Activated naive CD8-positive, alpha-beta T cell treated with anti-CD3 and anti-CD28 coated beads, Interleukin-2, amount 10 ng/mL, durations not matched to agents 7 days and 5 days (primary cell): ENCODE data around the gene RCN1. TPM values are rescaled to one million over a fixed set of nuclear protein-coding genes. Genes with fewer than 3 reads are reported as not detected.

Experiments used
- ATAC-seq: fragments of 150-1000 bp; cut with Tn5 transposase; one replicate; pipeline ENCODE4 v1.10.0; 2021; ENCODE audit warnings: low read depth, moderate library complexity
- POLR2A ChIA-PET: fragments of 350-600 bp; sonication (Branson Sonifier 250); formaldehyde crosslinking; loops from one replicate; lab custom pipeline; 2021; ENCODE audit warnings: antibody characterized with exemption; lab: Charles Lee
- DNase-seq: peaks from one replicate; pipeline ENCODE4 v3.0.0; 2021
- H3K27ac Mint-ChIP-seq: one replicate; pipeline ENCODE4 v1.8.0; 2022; ENCODE audit warnings: mild to moderate bottlenecking, mixed read lengths
- H3K27me3 Mint-ChIP-seq: one replicate; pipeline ENCODE4 v1.8.0; 2022; ENCODE audit warnings: mild to moderate bottlenecking, moderate library complexity, mixed read lengths
- H3K36me3 Mint-ChIP-seq: one replicate; pipeline ENCODE4 v1.8.0; 2021; ENCODE audit warnings: mild to moderate bottlenecking, mixed read lengths
- H3K4me1 Mint-ChIP-seq: one replicate; pipeline ENCODE4 v1.8.0; 2021; ENCODE audit warnings: mixed read lengths
- H3K4me3 Mint-ChIP-seq: one replicate; pipeline ENCODE4 v1.8.0; 2022; ENCODE audit warnings: mild to moderate bottlenecking, moderate library complexity, mixed read lengths
- H3K9me3 Mint-ChIP-seq: one replicate; pipeline ENCODE4 v1.8.0; 2021; ENCODE audit warnings: mixed read lengths
- total RNA-seq, 2 experiments: library from RNA; stranded (reverse); gene quantifications; one replicate each; pipeline ENCODE4 v1.2.3, GENCODE V29; 2021

The RCN1 gene
- total RNA-seq, 2 experiments from 2014 or later: 10.2 to 15.5 TPM

GRCh38 chr11:32137869-32138268 lies 47.0 kb downstream of the RCN1 start:
- POLR2A ChIA-PET: no interaction called here
- no peak for ATAC-seq
- H3K4me1 Mint-ChIP-seq: no peaks in the 10 kb centered on the region
- no peak for DNase-seq
- no peak overlapping the region for H3K27ac Mint-ChIP-seq
- H3K9me3 Mint-ChIP-seq: peaks cover 1% of the 10 kb centered on the region
- H3K36me3 Mint-ChIP-seq: no peaks in the 10 kb centered on the region
- peaks cover 10% of the 10 kb centered on the region for H3K27me3 Mint-ChIP-seq
- no peak overlapping the region for H3K4me3 Mint-ChIP-seq

DNA sequence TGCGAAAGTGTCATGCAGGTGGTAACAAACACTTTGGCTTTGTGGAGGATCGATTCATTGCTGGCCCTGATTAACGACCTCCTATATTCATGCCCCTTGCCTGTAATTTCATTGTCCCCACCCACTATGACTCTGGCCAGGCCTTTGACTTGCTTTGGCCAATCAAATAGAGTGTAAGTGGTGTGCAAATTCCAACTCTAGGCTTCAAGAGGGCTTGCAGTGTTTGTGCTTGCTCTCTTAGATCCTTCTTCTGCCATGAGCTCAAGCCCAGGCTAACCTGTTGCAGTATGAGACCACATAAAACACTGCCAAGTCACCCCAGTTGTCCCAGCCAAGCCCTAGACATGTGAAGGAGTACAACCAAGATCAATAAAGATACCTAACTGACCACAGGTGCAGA lies 48.0 kb downstream of the RCN1 start:
- Mint-ChIP-seq H3K9me3 (peaks cover 1% of the 10 kb centered on the region), H3K4me1 (no peaks in the 10 kb centered on the region), H3K27me3 (peaks cover 3% of the 10 kb centered on the region), H3K4me3 (no peak overlapping the region), H3K27ac (no peak overlapping the region), H3K36me3 (no peaks in the 10 kb centered on the region)
- DNase-seq (no peak), ATAC-seq (no peak)
- POLR2A ChIA-PET: no interaction called here

- H3K4me1 Mint-ChIP-seq: no peaks in the 10 kb centered on the region
- no peak overlapping the region for H3K4me3 Mint-ChIP-seq
- H3K27ac Mint-ChIP-seq: no peak overlapping the region
- no peaks in the 10 kb centered on the region for H3K36me3 Mint-ChIP-seq
- no peak for ATAC-seq
- H3K9me3 Mint-ChIP-seq: peaks cover 1% of the 10 kb centered on the region
- H3K27me3 Mint-ChIP-seq: peaks cover 3% of the 10 kb centered on the region
- POLR2A ChIA-PET: no interaction called here
- no peak for DNase-seq
Observed at GRCh38 chr11:32139896-32140520, 49.1 kb downstream of the RCN1 start.

GRCh38 chr11:32141745-32142546 lies 51.1 kb downstream of the RCN1 start:
- Mint-ChIP-seq H3K4me3 (no peak overlapping the region), H3K27me3 (no peaks in the 10 kb centered on the region), H3K36me3 (no peaks in the 10 kb centered on the region), H3K27ac (no peak overlapping the region), H3K4me1 (no peaks in the 10 kb centered on the region), H3K9me3 (no peaks in the 10 kb centered on the region)
- POLR2A ChIA-PET: no interaction called here
- DNase-seq: no peak
- no peak for ATAC-seq

- H3K27ac Mint-ChIP-seq: no peak overlapping the region
- POLR2A ChIA-PET: no interaction called here
- ATAC-seq (no peak), DNase-seq (no peak)
- no peaks in the 10 kb centered on the region for H3K4me1 Mint-ChIP-seq
- no peaks in the 10 kb centered on the region for H3K36me3 Mint-ChIP-seq
- no peaks in the 10 kb centered on the region for H3K27me3 Mint-ChIP-seq
- H3K4me3 Mint-ChIP-seq: no peak overlapping the region
- H3K9me3 Mint-ChIP-seq: no peaks in the 10 kb centered on the region
Observed at GRCh38 chr11:32143378-32143777, 52.5 kb downstream of the RCN1 start.

DNA sequence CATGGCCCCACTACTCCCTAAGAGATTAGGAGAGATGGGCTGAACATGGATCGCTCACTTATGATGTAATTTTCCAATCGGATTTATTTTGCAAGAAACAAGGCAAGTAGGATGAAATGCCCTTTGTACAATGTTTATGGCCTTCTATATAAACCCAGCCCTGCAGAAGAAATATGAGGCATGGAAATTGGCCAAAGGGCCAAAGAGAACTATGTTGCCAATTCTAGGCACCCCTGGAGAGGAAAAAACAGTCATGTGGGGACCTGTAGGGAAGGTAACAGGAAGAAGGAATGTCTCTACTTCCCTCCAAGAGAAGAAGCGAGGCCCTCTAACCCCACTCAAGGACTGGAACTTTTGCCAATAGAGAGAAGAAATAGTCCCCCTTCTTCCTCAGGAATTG lies 54.4 kb downstream of the RCN1 start:
- Mint-ChIP-seq H3K4me3 (no peak overlapping the region), H3K9me3 (peaks cover 1% of the 10 kb centered on the region), H3K27me3 (no peaks in the 10 kb centered on the region), H3K27ac (no peak overlapping the region), H3K36me3 (no peaks in the 10 kb centered on the region), H3K4me1 (no peaks in the 10 kb centered on the region)
- POLR2A ChIA-PET: no interaction called here
- DNase-seq (no peak), ATAC-seq (no peak)

DNA sequence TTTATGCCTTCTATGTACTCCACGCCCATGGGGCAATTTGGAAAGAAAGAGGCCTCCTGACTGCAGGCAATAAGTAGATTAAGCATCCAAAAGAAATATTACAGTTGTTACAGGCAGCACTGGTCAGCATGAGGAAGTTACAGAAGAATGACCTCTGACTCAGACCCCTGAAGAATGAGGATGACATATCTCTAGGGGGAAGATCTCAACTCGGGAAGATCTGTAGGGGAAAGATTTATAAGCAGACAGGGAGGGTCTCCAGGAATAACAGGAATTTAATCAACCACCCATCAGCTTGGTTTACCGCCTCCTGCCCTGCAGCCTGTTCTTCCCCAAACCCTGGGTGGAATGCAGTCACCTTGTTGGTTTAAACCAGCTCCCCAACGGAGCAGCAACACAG lies 58.0 kb downstream of the RCN1 start:
- DNase-seq (no peak), ATAC-seq (no peak)
- Mint-ChIP-seq H3K27ac (no peak overlapping the region), H3K4me1 (no peaks in the 10 kb centered on the region), H3K36me3 (no peaks in the 10 kb centered on the region), H3K27me3 (peaks cover 8% of the 10 kb centered on the region), H3K9me3 (peaks cover 1% of the 10 kb centered on the region), H3K4me3 (no peak overlapping the region)
- POLR2A ChIA-PET: no interaction called here

DNA sequence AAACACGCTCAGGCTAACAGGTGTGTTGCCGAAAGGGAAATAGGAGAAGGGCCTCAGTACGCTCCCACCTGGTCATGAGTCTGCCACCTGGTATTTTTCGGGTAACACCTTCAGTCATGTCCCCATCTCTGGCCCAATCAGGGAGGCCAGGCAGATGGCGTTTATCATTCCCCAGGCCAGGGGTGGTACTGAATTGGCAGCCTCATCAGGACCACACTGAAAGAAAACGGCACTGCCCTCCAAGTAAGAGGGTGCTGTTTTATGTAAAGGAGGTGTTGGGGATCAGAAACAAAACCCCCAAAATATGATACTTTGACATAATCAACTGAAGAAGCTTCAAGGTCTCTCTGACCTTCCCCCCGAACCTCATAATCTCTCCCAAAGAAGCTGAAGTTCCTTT lies 58.9 kb downstream of the RCN1 start:
- POLR2A ChIA-PET: no interaction called here
- H3K9me3 Mint-ChIP-seq: peaks cover 1% of the 10 kb centered on the region
- no peak overlapping the region for H3K4me3 Mint-ChIP-seq
- ATAC-seq: no peak
- no peak overlapping the region for H3K27ac Mint-ChIP-seq
- no peaks in the 10 kb centered on the region for H3K36me3 Mint-ChIP-seq
- DNase-seq: no peak
- H3K4me1 Mint-ChIP-seq: no peaks in the 10 kb centered on the region
- H3K27me3 Mint-ChIP-seq: peaks cover 8% of the 10 kb centered on the region

- H3K27me3 Mint-ChIP-seq: peaks cover 10% of the 10 kb centered on the region
- ATAC-seq (no peak), DNase-seq (no peak)
- H3K9me3 Mint-ChIP-seq: peaks cover 1% of the 10 kb centered on the region
- H3K27ac Mint-ChIP-seq: no peak overlapping the region
- H3K36me3 Mint-ChIP-seq: no peaks in the 10 kb centered on the region
- no peaks in the 10 kb centered on the region for H3K4me1 Mint-ChIP-seq
- POLR2A ChIA-PET: no interaction called here
- no peak overlapping the region for H3K4me3 Mint-ChIP-seq
Observed at GRCh38 chr11:32151027-32151426, 60.2 kb downstream of the RCN1 start.

DNA sequence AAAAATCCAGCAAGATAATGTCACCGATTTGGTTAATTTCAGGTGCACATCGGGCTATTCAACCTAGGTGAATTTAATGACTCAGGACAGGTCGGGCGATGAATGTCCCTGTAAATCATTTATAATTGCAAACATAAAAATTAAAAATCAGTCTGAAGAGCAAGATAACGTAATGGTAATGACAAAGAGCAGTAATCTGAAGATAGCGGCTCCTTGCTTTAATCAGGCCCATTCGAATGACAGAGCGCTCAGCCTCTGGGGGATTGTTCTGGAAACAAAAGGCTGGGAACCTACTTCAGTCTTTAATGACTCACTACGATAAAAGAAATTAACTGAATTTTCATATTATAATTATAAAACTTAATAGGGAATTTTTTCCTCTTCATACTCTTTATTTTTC lies 61.3 kb downstream of the RCN1 start:
- POLR2A ChIA-PET: no interaction called here
- H3K9me3 Mint-ChIP-seq: peaks cover 1% of the 10 kb centered on the region
- DNase-seq: no peak
- H3K36me3 Mint-ChIP-seq: no peaks in the 10 kb centered on the region
- no peak overlapping the region for H3K27ac Mint-ChIP-seq
- no peak for ATAC-seq
- no peak overlapping the region for H3K4me3 Mint-ChIP-seq
- peaks cover 14% of the 10 kb centered on the region for H3K27me3 Mint-ChIP-seq
- no peaks in the 10 kb centered on the region for H3K4me1 Mint-ChIP-seq

GRCh38 chr11:32152821-32153220 lies 61.9 kb downstream of the RCN1 start:
- Mint-ChIP-seq H3K4me3 (no peak overlapping the region), H3K36me3 (no peaks in the 10 kb centered on the region), H3K27ac (no peak overlapping the region), H3K27me3 (peaks cover 14% of the 10 kb centered on the region), H3K9me3 (peaks cover 1% of the 10 kb centered on the region), H3K4me1 (no peaks in the 10 kb centered on the region)
- DNase-seq (no peak), ATAC-seq (no peak)
- POLR2A ChIA-PET: no interaction called here

DNA sequence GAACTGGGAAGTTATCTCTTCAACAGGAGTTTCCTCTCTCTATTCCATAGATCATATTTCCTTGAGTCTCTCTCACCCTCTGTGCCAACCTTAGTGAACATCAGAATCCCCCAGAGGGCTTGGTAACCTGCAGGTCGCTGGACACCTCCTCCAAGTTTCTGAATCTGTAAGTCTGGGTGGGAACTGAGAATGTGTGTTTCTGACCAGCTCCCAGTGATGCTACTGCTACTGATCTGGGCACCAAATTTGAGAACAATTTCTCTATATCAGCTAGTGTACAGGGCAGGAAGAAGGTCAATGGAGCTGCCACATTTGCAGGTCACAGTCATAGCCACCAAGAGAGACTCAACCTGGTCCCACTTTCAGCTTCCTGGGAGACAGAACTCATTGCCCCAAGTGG lies 62.9 kb downstream of the RCN1 start:
- Mint-ChIP-seq H3K36me3 (no peaks in the 10 kb centered on the region), H3K27ac (no peak overlapping the region), H3K4me1 (no peaks in the 10 kb centered on the region), H3K9me3 (peaks cover 1% of the 10 kb centered on the region), H3K4me3 (no peak overlapping the region), H3K27me3 (peaks cover 14% of the 10 kb centered on the region)
- POLR2A ChIA-PET: no interaction called here
- ATAC-seq (no peak), DNase-seq (no peak)

GRCh38 chr11:32154275-32154674 lies 63.4 kb downstream of the RCN1 start:
- Mint-ChIP-seq H3K4me3 (no peak overlapping the region), H3K4me1 (no peaks in the 10 kb centered on the region), H3K27ac (no peak overlapping the region), H3K27me3 (peaks cover 14% of the 10 kb centered on the region), H3K9me3 (peaks cover 1% of the 10 kb centered on the region), H3K36me3 (no peaks in the 10 kb centered on the region)
- DNase-seq: no peak
- POLR2A ChIA-PET: no interaction called here
- ATAC-seq: no peak
